ENCODE results near the gene RGS12. TPM values are rescaled to one million over a fixed set of nuclear protein-coding genes. Genes with fewer than 3 reads are reported as not detected.
A peak's percentile ranks its signal among the peaks of the same experiment; 100 is the strongest.

RGS12 gene
- total RNA-seq, 1 donor from 2014 or later: 69.5 TPM

DNA sequence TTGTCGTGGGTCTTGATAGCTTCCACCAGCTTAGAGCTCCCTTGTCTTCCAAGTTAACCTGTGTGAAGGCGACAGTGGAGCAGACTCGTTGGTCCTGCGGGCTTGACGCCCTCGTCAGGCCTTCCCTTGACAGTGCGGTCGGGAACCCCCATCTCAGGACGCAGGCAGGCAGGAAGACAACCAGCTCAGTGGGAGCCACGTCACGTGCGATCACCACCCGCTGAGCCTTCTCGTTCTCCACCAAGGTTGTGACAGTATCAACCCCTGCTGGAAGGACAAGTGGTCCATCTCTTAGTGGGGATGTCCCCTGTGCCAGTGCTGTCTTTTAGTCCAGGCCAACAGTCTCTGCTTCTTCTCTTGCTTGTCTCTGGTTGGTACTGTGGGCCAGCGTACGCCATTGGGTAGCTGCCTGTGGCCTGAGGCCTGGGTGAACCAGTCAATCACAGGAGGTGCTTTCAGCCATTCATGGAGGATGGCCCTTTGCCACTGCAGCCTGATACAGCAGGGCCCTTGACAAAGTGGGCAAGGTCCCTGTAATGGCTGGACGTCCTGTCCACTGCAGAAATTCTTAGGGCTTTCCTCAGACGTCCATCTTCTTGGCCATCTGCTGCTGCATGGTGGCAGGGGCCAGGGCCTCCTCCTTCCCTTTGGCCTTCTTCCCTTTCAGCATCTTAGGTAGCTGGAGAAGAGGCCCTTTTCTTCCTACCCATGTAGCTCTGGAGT is 31.4 kb downstream of the RGS12 start:
- Mint-ChIP-seq H3K4me1 (peaks cover 45% of the 10 kb centered on the region), H3K27me3 (ENCODE audit: low read depth) (no peaks in the 10 kb centered on the region), H3K9me3 (peaks cover 9% of the 10 kb centered on the region), H3K27ac (ENCODE audit: unreplicated experiment) (no peak overlapping the region), H3K36me3 (ENCODE audit: low read depth) (peaks cover 28% of the 10 kb centered on the region), H3K4me3 (no peak overlapping the region)
- TF ChIP-seq, protein P1, sequence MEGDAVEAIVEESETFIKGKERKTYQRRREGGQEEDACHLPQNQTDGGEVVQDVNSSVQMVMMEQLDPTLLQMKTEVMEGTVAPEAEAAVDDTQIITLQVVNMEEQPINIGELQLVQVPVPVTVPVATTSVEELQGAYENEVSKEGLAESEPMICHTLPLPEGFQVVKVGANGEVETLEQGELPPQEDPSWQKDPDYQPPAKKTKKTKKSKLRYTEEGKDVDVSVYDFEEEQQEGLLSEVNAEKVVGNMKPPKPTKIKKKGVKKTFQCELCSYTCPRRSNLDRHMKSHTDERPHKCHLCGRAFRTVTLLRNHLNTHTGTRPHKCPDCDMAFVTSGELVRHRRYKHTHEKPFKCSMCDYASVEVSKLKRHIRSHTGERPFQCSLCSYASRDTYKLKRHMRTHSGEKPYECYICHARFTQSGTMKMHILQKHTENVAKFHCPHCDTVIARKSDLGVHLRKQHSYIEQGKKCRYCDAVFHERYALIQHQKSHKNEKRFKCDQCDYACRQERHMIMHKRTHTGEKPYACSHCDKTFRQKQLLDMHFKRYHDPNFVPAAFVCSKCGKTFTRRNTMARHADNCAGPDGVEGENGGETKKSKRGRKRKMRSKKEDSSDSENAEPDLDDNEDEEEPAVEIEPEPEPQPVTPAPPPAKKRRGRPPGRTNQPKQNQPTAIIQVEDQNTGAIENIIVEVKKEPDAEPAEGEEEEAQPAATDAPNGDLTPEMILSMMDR (conservative IDR thresholded peaks at IDR 0.05): no peak
- no peak for DNase-seq (ENCODE audit: low read depth, low spot score)

DNA sequence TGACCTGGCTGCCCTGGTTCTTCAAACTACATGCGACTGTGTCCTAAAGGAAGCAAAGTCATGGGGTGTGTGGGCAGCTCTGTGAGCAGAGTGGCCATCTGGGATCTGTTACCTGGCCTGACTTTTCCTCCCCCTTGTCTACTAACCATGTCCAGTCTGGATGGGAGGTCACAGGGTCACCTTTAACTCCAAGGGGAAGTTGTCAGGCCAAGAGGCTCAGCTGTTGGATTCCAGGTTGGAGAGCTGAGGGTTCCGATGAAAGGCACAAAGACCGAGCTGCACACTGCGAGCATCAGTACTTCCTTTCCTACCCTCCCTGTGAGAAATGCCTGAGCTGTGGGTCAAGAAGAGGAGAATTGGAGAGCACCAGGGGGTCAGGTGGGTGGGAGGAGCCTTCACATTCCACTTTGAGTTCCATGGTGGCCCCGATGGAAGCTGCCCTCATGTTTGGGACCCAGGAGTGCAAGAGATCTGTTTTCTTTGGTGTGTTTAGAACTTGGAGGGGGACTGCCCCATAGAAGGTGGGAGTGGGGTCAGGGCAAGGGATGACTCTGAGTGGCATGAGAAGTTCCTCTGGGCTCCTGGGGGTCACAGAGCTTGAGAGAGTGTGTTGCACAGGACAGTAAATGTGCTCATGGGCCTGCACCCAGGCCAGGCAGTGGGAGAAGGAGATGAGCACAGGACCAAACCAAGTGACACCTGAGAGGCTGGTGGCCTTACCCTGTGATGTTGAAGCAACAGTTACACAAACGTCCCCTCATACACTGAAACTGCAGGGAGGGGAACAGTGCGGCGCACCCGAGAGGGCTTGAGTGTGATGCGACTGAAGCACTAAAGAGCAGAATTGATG is 36.2 kb downstream of the RGS12 start:
- H3K9me3 Mint-ChIP-seq: peaks cover 9% of the 10 kb centered on the region
- DNase-seq (ENCODE audit: low read depth, low spot score): no peak
- peaks cover 26% of the 10 kb centered on the region for H3K36me3 Mint-ChIP-seq (ENCODE audit: low read depth)
- peak overlapping the region; percentile 57 for H3K27ac Mint-ChIP-seq (ENCODE audit: unreplicated experiment)
- peaks cover 15% of the 10 kb centered on the region for H3K4me1 Mint-ChIP-seq
- H3K4me3 Mint-ChIP-seq: no peak overlapping the region
- TF ChIP-seq, protein P1 (conservative IDR thresholded peaks at IDR 0.05): no peak
- no peaks in the 10 kb centered on the region for H3K27me3 Mint-ChIP-seq (ENCODE audit: low read depth)

DNA sequence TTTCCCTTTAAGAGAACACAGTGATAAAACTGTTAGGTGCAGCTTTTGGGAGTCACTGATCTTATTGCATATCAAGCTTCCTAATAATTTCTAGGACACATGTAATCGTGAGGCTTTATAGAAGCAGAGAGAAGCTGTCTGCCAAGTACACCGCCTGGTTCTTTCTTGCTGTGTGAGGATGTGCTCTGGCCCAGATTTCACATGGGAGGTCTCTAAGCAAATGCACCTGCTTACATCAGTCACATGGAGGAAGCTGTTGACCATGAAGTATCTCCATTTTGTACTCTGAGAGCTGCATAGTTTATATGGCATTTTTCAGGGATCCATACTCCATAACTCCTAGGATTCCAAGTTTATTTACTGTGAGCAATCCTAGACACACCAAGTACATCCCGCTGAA is 37.1 kb downstream of the RGS12 start:
- Mint-ChIP-seq H3K27ac (ENCODE audit: unreplicated experiment) (no peak overlapping the region), H3K9me3 (peaks cover 9% of the 10 kb centered on the region)
- TF ChIP-seq, protein P1 (conservative IDR thresholded peaks at IDR 0.05): no peak

DNA sequence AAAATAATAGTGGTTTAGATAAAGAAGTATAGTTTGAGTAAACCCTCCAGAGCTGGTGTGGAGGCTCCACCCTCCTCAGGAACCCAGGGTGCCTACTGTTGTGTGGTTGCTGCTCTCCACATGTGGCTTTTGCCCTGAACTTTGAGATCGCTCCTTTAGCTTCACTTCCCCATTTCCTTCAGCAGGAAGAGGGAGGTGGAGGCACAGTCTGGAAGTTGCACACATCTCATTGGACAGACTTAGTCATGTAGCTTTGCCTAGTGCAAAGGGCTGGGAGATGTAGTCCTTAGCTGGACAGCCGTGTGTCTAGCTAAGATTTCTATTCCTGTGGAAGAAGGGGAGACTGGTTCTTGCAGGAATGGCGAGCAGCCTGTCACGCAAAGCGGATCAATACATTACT is 37.9 kb downstream of the RGS12 start:
- peaks cover 5% of the 10 kb centered on the region for H3K9me3 Mint-ChIP-seq
- no peaks in the 10 kb centered on the region for H3K27me3 Mint-ChIP-seq (ENCODE audit: low read depth)
- H3K4me3 Mint-ChIP-seq: no peak overlapping the region
- peaks cover 19% of the 10 kb centered on the region for H3K36me3 Mint-ChIP-seq (ENCODE audit: low read depth)
- no peak for DNase-seq (ENCODE audit: low read depth, low spot score)
- TF ChIP-seq, protein P1 (conservative IDR thresholded peaks at IDR 0.05): no peak
- peaks cover 25% of the 10 kb centered on the region for H3K4me1 Mint-ChIP-seq
- H3K27ac Mint-ChIP-seq (ENCODE audit: unreplicated experiment): no peak overlapping the region

More for the DNA sequence above, 37.1 kb downstream of the RGS12 start:
- no peaks in the 10 kb centered on the region for H3K27me3 Mint-ChIP-seq (ENCODE audit: low read depth)
- DNase-seq (ENCODE audit: low read depth, low spot score): no peak
- peaks cover 24% of the 10 kb centered on the region for H3K36me3 Mint-ChIP-seq (ENCODE audit: low read depth)
- peaks cover 18% of the 10 kb centered on the region for H3K4me1 Mint-ChIP-seq
- H3K4me3 Mint-ChIP-seq: no peak overlapping the region

DNA sequence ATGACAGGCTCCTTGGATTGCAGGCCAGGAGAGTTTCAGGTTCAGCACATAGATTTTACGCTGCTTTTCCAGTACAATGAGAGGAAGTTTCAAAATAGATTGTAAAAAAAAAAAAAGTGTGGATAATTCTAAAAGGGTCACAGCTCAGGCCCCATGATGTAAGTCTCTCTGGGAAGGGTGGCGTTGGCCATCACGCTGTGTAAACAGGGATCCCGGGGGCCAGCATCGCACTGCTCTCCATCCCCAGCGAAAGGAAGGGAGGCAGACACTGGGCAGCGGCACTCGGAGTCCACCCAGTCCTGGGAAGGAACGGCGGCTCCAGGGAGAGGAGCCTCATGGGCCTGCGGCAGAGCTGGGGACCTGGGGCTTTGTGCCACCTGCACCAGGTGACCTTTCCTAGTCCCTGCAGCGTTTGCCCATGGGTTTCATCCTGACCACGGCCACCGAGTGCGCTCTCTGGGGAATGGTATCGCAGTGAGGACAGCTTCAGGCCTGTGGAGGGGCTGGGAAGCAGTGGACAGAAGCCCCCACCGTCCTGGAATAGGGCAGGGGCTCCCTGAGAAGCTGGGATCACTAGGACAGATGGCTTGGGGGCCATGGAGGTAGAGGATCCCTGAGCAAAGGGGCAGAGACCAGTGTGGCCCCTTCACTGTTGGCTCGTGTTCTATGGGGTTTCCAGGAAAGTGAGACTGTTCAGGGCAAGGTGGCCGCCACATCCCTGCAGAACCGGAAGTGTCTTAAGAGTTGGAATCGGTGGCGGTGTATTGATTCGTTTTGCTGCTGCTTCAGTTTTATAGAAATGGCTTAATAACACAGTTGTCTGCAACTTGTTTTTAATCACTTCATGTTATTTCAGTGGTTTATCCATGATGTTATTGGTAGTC is 38.9 kb downstream of the RGS12 start:
- Mint-ChIP-seq H3K27ac (ENCODE audit: unreplicated experiment) (no peak overlapping the region), H3K9me3 (no peaks in the 10 kb centered on the region), H3K4me3 (no peak overlapping the region), H3K27me3 (ENCODE audit: low read depth) (no peaks in the 10 kb centered on the region), H3K4me1 (peaks cover 25% of the 10 kb centered on the region), H3K36me3 (ENCODE audit: low read depth) (peaks cover 10% of the 10 kb centered on the region)
- no peak for DNase-seq (ENCODE audit: low read depth, low spot score)
- TF ChIP-seq, protein P1 (conservative IDR thresholded peaks at IDR 0.05): no peak

Measured in neural crest cell (in vitro differentiated cells).